GM12878 (cell line): Measurements from ENCODE around the gene PRM1. TPM values are rescaled to one million over a fixed set of nuclear protein-coding genes. Genes with fewer than 3 reads are reported as not detected.

Experiments
- ATAC-seq: fragments of 200-7000 bp; cut with Tn5 transposase; 3 replicates; pipeline ENCODE4 v1.9.1; 2020; ENCODE audit warnings: mild to moderate bottlenecking, moderate library complexity
- BruUV-seq: library from RNA; stranded (reverse); fragments of 400-500 nt; replicated peaks from 2 replicates; lab custom pipeline; 2021; lab: Mats Ljungman, UMichigan
- CTCF ChIA-PET: fragments of 300-600 bp; sonication (Branson Sonifier 250); formaldehyde crosslinking; extraction: SDS; loops from one replicate; lab custom pipeline; 2021; ENCODE audit warnings: inconsistent platforms; lab: Yijun Ruan, JAX
- POLR2A ChIA-PET: fragments of 350-600 bp; formaldehyde crosslinking; extraction: SDS; loops from one replicate; lab custom pipeline; 2021; ENCODE audit warnings: inconsistent platforms; lab: Charles Lee
- RAD21 ChIA-PET: fragments of 300-600 bp; sonication (Branson Sonifier 250); formaldehyde crosslinking; loops from one replicate; lab custom pipeline; 2023; ENCODE audit warnings: antibody characterized with exemption; ENCODE audit not compliant: unreplicated experiment; lab: Charles Lee
- SMC1A ChIA-PET: fragments of 300-600 bp; sonication (Branson Sonifier 250); formaldehyde crosslinking; loops from one replicate; lab custom pipeline; 2023; ENCODE audit not compliant: unreplicated experiment, uncharacterized antibody; lab: Charles Lee
- DNase-seq: peaks from one replicate; pipeline ENCODE4 v3.0.0-alpha.2; 2011; ENCODE audit warnings: low read depth, low spot score
- FAIRE-seq: peaks from 3 replicates; lab custom pipeline; 2011; peaks lifted over from hg19 to GRCh38; lab: Jason Lieb, UNC
- H2AFZ ChIP-seq: 2 replicates; pipeline ENCODE4 v1.6.0; 2011; ENCODE audit warnings: low read depth, low read length, control low read depth; ENCODE audit not compliant: control insufficient read depth
- H3K27ac ChIP-seq: 2 replicates; pipeline ENCODE4 v1.5.1; 2011; ENCODE audit warnings: control low read depth; ENCODE audit not compliant: control insufficient read depth, insufficient read depth
- H3K27me3 ChIP-seq, 2 experiments: replicated peaks in 1 of 2; 2 replicates each; pipeline versions ENCODE4 v1.6.0 to v1.6.1; 2011; ENCODE audit warnings: low read length in 1 of 2; ENCODE audit not compliant: control insufficient read depth in 2 of 2, insufficient read depth in 2 of 2
- H3K36me3 ChIP-seq, 2 experiments: 2 replicates each; pipeline ENCODE4 v1.5.1; 2011; ENCODE audit warnings: low read length in 1 of 2; ENCODE audit not compliant: control insufficient read depth in 2 of 2, insufficient read depth in 2 of 2
- H3K4me1 ChIP-seq: 2 replicates; pipeline ENCODE4 v1.6.1; 2011; ENCODE audit warnings: mild to moderate bottlenecking, low read length, moderate library complexity, mixed read lengths; ENCODE audit not compliant: control insufficient read depth, insufficient read depth
- H3K4me2 ChIP-seq: 2 replicates; pipeline ENCODE4 v1.6.0; 2011; ENCODE audit warnings: control low read depth; ENCODE audit not compliant: control insufficient read depth, insufficient read depth
- H3K4me3 ChIP-seq: fragments of 200-600 bp; sonication (generic); 2 replicates; pipeline ENCODE4 v1.5.1; 2016
- H3K79me2 ChIP-seq: 2 replicates; pipeline ENCODE4 v1.6.0; 2011; ENCODE audit warnings: low read length; ENCODE audit not compliant: control insufficient read depth, insufficient read depth
- H3K9ac ChIP-seq: 2 replicates; pipeline ENCODE4 v1.8.0; 2011; ENCODE audit warnings: low read length, control low read depth, mixed read lengths; ENCODE audit not compliant: control insufficient read depth, insufficient read depth
- H3K9me3 ChIP-seq: replicated peaks from 3 replicates; pipeline ENCODE4 v1.5.1; 2011; ENCODE audit warnings: mild to moderate bottlenecking, low read length; ENCODE audit not compliant: control insufficient read depth, insufficient read depth
- H4K20me1 ChIP-seq: 2 replicates; pipeline ENCODE4 v1.6.0; 2011; ENCODE audit not compliant: control insufficient read depth, insufficient read depth
- ATF3 ChIP-seq: IDR thresholded peaks from 2 replicates; pipeline ENCODE4 v1.6.1; 2011; ENCODE audit warnings: low read depth, mild to moderate bottlenecking, low read length, moderate library complexity, borderline replicate concordance; ENCODE audit errors: extremely low read depth
- BACH1 ChIP-seq: fragments of 450-650 bp; IDR thresholded peaks from 2 replicates; pipeline ENCODE4 v1.6.1; 2017; ENCODE audit warnings: mild to moderate bottlenecking, borderline replicate concordance
- CHD4 ChIP-seq: fragments of 200-600 bp; sonication (generic); IDR thresholded peaks from 2 replicates; pipeline ENCODE4 v1.6.1; 2016; ENCODE audit warnings: mild to moderate bottlenecking
- ESRRA ChIP-seq: IDR thresholded peaks from 2 replicates; pipeline ENCODE4 v1.6.1; 2012; ENCODE audit warnings: mild to moderate bottlenecking, low read length, improper control_type of control experiment
- ETV6 ChIP-seq, 2 experiments: fragments of 450-650 bp in 1 of 2; IDR thresholded peaks in 1 of 2; conservative IDR thresholded peaks in 1 of 2; 2 replicates each; pipeline ENCODE4 v1.6.1; 2014; ENCODE audit warnings: antibody characterized with exemption in 1 of 2, borderline replicate concordance in 1 of 2, low read depth in 1 of 2, mild to moderate bottlenecking in 1 of 2, moderate library complexity in 1 of 2
- HCFC1 ChIP-seq: fragments of 150-350 bp; IDR thresholded peaks from 2 replicates; pipeline ENCODE4 v1.6.1; 2014; ENCODE audit warnings: low read length
- NFYA ChIP-seq: IDR thresholded peaks from 2 replicates; pipeline ENCODE4 v1.6.1; 2011; ENCODE audit warnings: low read depth, mild to moderate bottlenecking, low read length, improper control_type of control experiment, borderline replicate concordance
- PBX3 ChIP-seq: IDR thresholded peaks from 2 replicates; pipeline ENCODE4 v1.6.1; 2011; ENCODE audit warnings: mild to moderate bottlenecking, low read depth, low read length, moderate library complexity; ENCODE audit not compliant: insufficient replicate concordance
- POLR2A ChIP-seq: IDR thresholded peaks from 2 replicates; pipeline ENCODE4 v1.6.1; 2011; ENCODE audit warnings: low read depth, mild to moderate bottlenecking, low read length
- RAD51 ChIP-seq: fragments of 450-650 bp; IDR thresholded peaks from 2 replicates; pipeline ENCODE4 v1.6.1; 2016; ENCODE audit warnings: moderate library complexity, mild to moderate bottlenecking, inconsistent platforms
- SMC3 ChIP-seq: IDR thresholded peaks from 2 replicates; pipeline ENCODE4 v1.6.1; 2011; ENCODE audit warnings: low read length, improper control_type of control experiment, borderline replicate concordance
- TCF3 ChIP-seq: IDR thresholded peaks from 2 replicates; pipeline ENCODE4 v1.6.1; 2012; ENCODE audit warnings: low read depth, mild to moderate bottlenecking, low read length, borderline replicate concordance; ENCODE audit not compliant: insufficient read depth
- WGBS: methylation state at CpG from one replicate; pipeline ENCODE4 v1.1.6; 2016; ENCODE audit warnings: low lambda C conversion rate; ENCODE audit not compliant: insufficient replicate concordance, insufficient coverage; ENCODE audit errors: missing lambda C conversion rate; 5-methylcytosine and 5-hydroxymethylcytosine counted together
- in situ Hi-C: fragments of 300-500 bp; cut with MboI; formaldehyde crosslinking; loops from 9 replicates; pipeline ENCODE4 v1.14.3; 2018; ENCODE audit warnings: mixed read lengths
- intact Hi-C: fragments of 100-400 bp; cut with micrococcal nuclease; formaldehyde crosslinking; loops from one replicate; pipeline ENCODE4 v1.14.2; 2022; ENCODE audit not compliant: unreplicated experiment
- polyA plus RNA-seq, 11 experiments: library from polyadenylated mRNA; depleted of rRNA in 4 of 11; unstranded in 6 of 11; stranded (reverse) in 5 of 11; fragments of >200 nt; fragmentation: Nextera tagmentation in 4 of 11; fragmentation: Illumina TruSeq in 1 of 11; extraction: Ambion mirVana in 4 of 11; extraction: Trizol in 1 of 11; gene quantifications; 1 replicate in 1 of 11; 2 replicates in 10 of 11; pipeline versions ENCODE4 v1.2.1 to v1.2.3, GENCODE V29; 2011 to 2016; ENCODE audit warnings: inconsistent platforms in 2 of 11, missing spikeins in 2 of 11, low read depth in 1 of 11
- total RNA-seq, 4 experiments: library from RNA; depleted of rRNA in 3 of 4; stranded (reverse); fragments of >200 nt in 3 of 4; fragmentation: Illumina TruSeq in 1 of 4; extraction: Trizol in 1 of 4; gene quantifications; 2 replicates each; pipeline versions ENCODE4 v1.2.1 to v1.2.3, GENCODE V29; 2013 to 2021
- TF ChIP-seq, protein P1 (sequence below): IDR thresholded peaks from 2 replicates; pipeline ENCODE4 v1.6.1; 2012; ENCODE audit warnings: low read length, inconsistent platforms
- TF ChIP-seq, protein P2 (sequence below): fragments of 150-350 bp; IDR thresholded peaks from 2 replicates; pipeline ENCODE4 v1.6.1; 2016; ENCODE audit warnings: low read depth, low read length

Gene PRM1
- total and polyA plus RNA-seq, 10 of the 15 experiments (the other 5 are each of a cell fraction or from before 2014, with no cell fraction given): 0.20 TPM; not detected in 9

DNA sequence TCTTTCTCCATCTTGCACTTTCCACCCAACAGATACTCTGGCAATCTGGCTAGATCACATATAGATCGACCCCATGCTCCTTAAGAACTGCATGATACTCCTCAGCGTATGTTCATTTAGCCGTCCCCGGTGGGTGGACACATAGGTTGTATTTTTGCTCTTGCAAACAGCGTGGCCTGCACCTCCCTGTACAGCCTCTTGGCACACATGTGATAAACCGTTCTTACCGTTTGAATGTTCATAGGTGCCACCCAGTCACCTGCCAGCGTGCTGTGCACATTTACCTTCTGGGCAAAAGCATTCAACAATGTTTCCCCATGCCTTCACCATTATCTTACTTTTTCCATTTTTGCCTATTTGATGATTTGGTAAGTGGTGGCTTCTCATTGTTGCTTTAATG is 18.2 kb downstream of the PRM1 start (continued):
- TF ChIP-seq PBX3 (no peak), POLR2A (no peak), RAD51 (no peak), CHD4 (no peak), HCFC1 (no peak), ESRRA (no peak)

- CTCF ChIA-PET: interaction anchor here (0.8 to 11.0 kb wide), 5 partner anchors 36 to 126 kb away, joined by 4 to 170 read pairs (median 7); no protein-coding TSS in a partner anchor
- intact Hi-C loops: no loop called here
These were observed 20.5 kb downstream of the PRM1 start for GRCh38 chr16:11260596-11260966.

More at GRCh38 chr16:11260596-11260966, 20.5 kb downstream of the PRM1 start:
- in situ Hi-C loops: no loop called here
- Histone ChIP-seq H3K27me3 (no peaks in the 10 kb centered on the region), H3K79me2 (peaks cover 5% of the 10 kb centered on the region), H3K4me1 (peaks cover 45% of the 10 kb centered on the region), H3K9ac (no peak overlapping the region), H2AFZ (no peak overlapping the region), H3K4me2 (no peak overlapping the region), H3K4me3 (no peak overlapping the region), H4K20me1 (no peaks in the 10 kb centered on the region), H3K36me3 (no peaks in the 10 kb centered on the region), H3K27ac (no peak overlapping the region), H3K9me3 (no peaks in the 10 kb centered on the region; the same call in 2 of the 3 replicates)
- TF ChIP-seq ETV6 (conservative IDR thresholded peaks at IDR 0.05 in 1 of 2, IDR thresholded peaks at IDR 0.05 in 1 of 2; ENCODE audit: borderline replicate concordance in 1 of 2, low read depth in 1 of 2): no peak
- no peak for TF ChIP-seq NFYA
- TF ChIP-seq, protein P1, sequence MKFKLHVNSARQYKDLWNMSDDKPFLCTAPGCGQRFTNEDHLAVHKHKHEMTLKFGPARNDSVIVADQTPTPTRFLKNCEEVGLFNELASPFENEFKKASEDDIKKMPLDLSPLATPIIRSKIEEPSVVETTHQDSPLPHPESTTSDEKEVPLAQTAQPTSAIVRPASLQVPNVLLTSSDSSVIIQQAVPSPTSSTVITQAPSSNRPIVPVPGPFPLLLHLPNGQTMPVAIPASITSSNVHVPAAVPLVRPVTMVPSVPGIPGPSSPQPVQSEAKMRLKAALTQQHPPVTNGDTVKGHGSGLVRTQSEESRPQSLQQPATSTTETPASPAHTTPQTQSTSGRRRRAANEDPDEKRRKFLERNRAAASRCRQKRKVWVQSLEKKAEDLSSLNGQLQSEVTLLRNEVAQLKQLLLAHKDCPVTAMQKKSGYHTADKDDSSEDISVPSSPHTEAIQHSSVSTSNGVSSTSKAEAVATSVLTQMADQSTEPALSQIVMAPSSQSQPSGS: no peak
- no peak for TF ChIP-seq BACH1
- TF ChIP-seq SMC3: no peak
- no peak for TF ChIP-seq TCF3
- TF ChIP-seq, protein P2, sequence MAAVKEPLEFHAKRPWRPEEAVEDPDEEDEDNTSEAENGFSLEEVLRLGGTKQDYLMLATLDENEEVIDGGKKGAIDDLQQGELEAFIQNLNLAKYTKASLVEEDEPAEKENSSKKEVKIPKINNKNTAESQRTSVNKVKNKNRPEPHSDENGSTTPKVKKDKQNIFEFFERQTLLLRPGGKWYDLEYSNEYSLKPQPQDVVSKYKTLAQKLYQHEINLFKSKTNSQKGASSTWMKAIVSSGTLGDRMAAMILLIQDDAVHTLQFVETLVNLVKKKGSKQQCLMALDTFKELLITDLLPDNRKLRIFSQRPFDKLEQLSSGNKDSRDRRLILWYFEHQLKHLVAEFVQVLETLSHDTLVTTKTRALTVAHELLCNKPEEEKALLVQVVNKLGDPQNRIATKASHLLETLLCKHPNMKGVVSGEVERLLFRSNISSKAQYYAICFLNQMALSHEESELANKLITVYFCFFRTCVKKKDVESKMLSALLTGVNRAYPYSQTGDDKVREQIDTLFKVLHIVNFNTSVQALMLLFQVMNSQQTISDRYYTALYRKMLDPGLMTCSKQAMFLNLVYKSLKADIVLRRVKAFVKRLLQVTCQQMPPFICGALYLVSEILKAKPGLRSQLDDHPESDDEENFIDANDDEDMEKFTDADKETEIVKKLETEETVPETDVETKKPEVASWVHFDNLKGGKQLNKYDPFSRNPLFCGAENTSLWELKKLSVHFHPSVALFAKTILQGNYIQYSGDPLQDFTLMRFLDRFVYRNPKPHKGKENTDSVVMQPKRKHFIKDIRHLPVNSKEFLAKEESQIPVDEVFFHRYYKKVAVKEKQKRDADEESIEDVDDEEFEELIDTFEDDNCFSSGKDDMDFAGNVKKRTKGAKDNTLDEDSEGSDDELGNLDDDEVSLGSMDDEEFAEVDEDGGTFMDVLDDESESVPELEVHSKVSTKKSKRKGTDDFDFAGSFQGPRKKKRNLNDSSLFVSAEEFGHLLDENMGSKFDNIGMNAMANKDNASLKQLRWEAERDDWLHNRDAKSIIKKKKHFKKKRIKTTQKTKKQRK: no peak
- no peak for TF ChIP-seq ATF3
- FAIRE-seq (no peak), ATAC-seq (no peak), DNase-seq (no peak)
- POLR2A ChIA-PET: interaction anchor here (0.5 kb wide), 1 partner anchor 110 kb away, joined by 13 read pairs; no protein-coding TSS in a partner anchor
- SMC1A ChIA-PET: interaction anchor here (0.6 to 8.2 kb wide), 6 partner anchors 25 to 111 kb away, joined by 3 to 108 read pairs (median 4); no protein-coding TSS in a partner anchor
- RAD21 ChIA-PET: interaction anchor here (1.0 to 11.8 kb wide), 4 partner anchors 34 to 95 kb away, joined by 3 to 243 read pairs (median 64); no protein-coding TSS in a partner anchor
- BruUV-seq: no TSS peak
- WGBS: 89% methylated on average over 2 of the region's 3 CpGs
